ENCODE results near the gene ADCY5. TPM values are rescaled to one million over a fixed set of nuclear protein-coding genes. Genes with fewer than 3 reads are reported as not detected.

The ADCY5 gene
- total and polyA plus RNA-seq, 2 donors (not counting 1 experiment from before 2014, with no cell fraction given), result not detected

DNA sequence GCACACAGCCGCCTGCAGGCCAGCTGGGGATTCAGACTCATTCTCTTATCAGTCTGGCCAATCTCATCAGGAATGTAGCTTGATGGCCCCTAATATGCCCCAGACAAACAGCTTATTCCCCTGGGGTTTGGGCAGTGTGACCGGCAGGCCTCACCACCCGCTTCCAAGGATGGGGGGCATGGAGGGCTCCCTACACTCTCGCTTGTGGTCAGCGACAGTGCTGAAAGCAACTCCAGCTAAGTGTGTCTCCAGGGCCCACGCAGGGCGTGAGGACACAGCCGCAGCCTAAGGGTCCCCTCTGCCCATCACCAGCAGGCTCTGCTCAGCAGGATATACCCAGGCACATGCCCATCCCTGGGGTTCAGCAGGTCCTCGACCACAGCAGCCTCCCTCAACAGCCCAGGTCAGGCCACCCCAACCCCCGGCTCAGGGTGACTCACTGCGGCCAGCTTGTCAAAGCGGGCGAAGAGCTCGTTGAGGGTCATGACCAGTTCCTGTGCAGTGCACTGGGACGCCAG is 116.7 kb downstream of the ADCY5 start:
- no peak for ATAC-seq (ENCODE audit: low read depth)
- no peak for TF ChIP-seq EZH2 (IDR thresholded peaks at IDR 0.05; ENCODE audit: borderline replicate concordance, insufficient read depth, low read depth, low read length, poor library complexity, severe bottlenecking)

DNA sequence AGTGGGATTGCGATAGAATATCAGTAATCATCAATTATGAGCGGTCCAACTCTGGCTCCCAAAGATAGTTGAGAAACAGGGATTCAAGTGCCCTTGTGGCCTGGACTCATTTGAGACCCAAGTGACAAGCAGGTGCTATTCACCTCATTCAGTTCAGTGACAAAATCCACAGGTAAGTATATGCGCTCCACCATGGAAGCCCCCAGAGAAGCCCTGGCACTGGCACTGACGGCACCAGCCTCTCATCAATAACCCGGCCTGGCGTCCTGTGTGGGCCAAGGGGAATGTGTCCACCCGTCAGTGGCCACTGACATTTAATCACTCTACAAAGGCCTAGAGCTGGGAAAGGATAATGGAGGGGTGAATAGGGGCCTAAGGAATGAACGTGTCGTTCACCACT is 117.2 kb downstream of the ADCY5 start:
- Histone ChIP-seq H4K20me1 (ENCODE audit: control insufficient read depth, insufficient read depth, low read length, poor library complexity, severe bottlenecking) (no peaks in the 10 kb centered on the region), H3K4me2 (replicated peaks; ENCODE audit: low read depth, low read length, poor library complexity, severe bottlenecking) (no peak overlapping the region), H3K79me2 (ENCODE audit: control insufficient read depth, insufficient read depth, low read length) (no peaks in the 10 kb centered on the region), H3K9ac (ENCODE audit: low read length) (no peak overlapping the region), H3K4me3 (ENCODE audit: control extremely low read depth in 1 of 5, extremely low read depth in 1 of 5, insufficient read depth in 1 of 5, low read depth in 2 of 5, low read length in 4 of 5) (no peak overlapping the region), H2AFZ (ENCODE audit: insufficient read depth, low read depth, low read length, poor library complexity, severe bottlenecking) (no peak overlapping the region), H3K9me3 (ENCODE audit: control extremely low read depth in 1 of 3, control insufficient read depth in 2 of 3, insufficient read depth in 1 of 3, low read length in 2 of 3) (peaks cover 0 to 7% (median 0%) of the 10 kb centered on the region in 3 donors), H3K27ac (ENCODE audit: low read length in 2 of 2) (no peak overlapping the region), H3K27me3 (replicated peaks in 1 of 4; ENCODE audit: control extremely low read depth in 1 of 4, control insufficient read depth in 3 of 4, insufficient read depth in 4 of 4, low read length in 3 of 4) (peaks cover 0 to 2% (median 0%) of the 10 kb centered on the region in 4 experiments), H3K4me1 (ENCODE audit: control insufficient read depth in 2 of 2, insufficient read depth in 2 of 2, low read length in 2 of 2) (no peaks in the 10 kb centered on the region), H3K36me3 (replicated peaks in 1 of 2; ENCODE audit: control extremely low read depth in 1 of 2, control insufficient read depth in 1 of 2, extremely low read depth in 1 of 2, insufficient read depth in 2 of 2, low read length in 1 of 2) (no peaks in the 10 kb centered on the region)
- Mint-ChIP-seq H3K27ac (no peak overlapping the region), H3K9me3 (ENCODE audit: insufficient read depth) (no peaks in the 10 kb centered on the region), H3K4me1 (no peaks in the 10 kb centered on the region), H3K27me3 (peaks cover 8% of the 10 kb centered on the region), H3K4me3 (no peak overlapping the region)
- ChIA-PET CTCF (interaction anchor here (1.2 to 4.5 kb wide), 3 partner anchors 20 to 392 kb away, joined by 3 to 36 read pairs (median 4); no protein-coding TSS in a partner anchor), POLR2A (no interaction called here)
- WGBS (ENCODE audit: insufficient coverage), result 97% methylated on average over 5 of the region's 9 CpGs
- no peak for TF ChIP-seq EZH2 (IDR thresholded peaks at IDR 0.05; ENCODE audit: borderline replicate concordance, insufficient read depth, low read depth, low read length, poor library complexity, severe bottlenecking)
- TF ChIP-seq, protein P1, sequence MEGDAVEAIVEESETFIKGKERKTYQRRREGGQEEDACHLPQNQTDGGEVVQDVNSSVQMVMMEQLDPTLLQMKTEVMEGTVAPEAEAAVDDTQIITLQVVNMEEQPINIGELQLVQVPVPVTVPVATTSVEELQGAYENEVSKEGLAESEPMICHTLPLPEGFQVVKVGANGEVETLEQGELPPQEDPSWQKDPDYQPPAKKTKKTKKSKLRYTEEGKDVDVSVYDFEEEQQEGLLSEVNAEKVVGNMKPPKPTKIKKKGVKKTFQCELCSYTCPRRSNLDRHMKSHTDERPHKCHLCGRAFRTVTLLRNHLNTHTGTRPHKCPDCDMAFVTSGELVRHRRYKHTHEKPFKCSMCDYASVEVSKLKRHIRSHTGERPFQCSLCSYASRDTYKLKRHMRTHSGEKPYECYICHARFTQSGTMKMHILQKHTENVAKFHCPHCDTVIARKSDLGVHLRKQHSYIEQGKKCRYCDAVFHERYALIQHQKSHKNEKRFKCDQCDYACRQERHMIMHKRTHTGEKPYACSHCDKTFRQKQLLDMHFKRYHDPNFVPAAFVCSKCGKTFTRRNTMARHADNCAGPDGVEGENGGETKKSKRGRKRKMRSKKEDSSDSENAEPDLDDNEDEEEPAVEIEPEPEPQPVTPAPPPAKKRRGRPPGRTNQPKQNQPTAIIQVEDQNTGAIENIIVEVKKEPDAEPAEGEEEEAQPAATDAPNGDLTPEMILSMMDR (IDR thresholded peaks at IDR 0.05), result no peak
- intact Hi-C loops (cut with micrococcal nuclease), result no loop called here
- no peak for ATAC-seq (ENCODE audit: low read depth)
- no peak for DNase-seq

More for the DNA sequence above, 116.7 kb downstream of the ADCY5 start:
- Mint-ChIP-seq H3K27me3 (peaks cover 8% of the 10 kb centered on the region), H3K4me1 (no peaks in the 10 kb centered on the region), H3K9me3 (ENCODE audit: insufficient read depth) (no peaks in the 10 kb centered on the region), H3K4me3 (no peak overlapping the region), H3K27ac (no peak overlapping the region)
- no peaks in the 10 kb centered on the region for H3K36me3 ChIP-seq (replicated peaks in 1 of 2; ENCODE audit: control extremely low read depth in 1 of 2, control insufficient read depth in 1 of 2, extremely low read depth in 1 of 2, insufficient read depth in 2 of 2, low read length in 1 of 2)
- H3K27ac ChIP-seq (ENCODE audit: low read length in 2 of 2), result no peak overlapping the region
- CTCF ChIA-PET, result interaction anchor here (0.9 to 4.5 kb wide), 3 partner anchors 11 to 392 kb away, joined by 4 to 36 read pairs (median 4); no protein-coding TSS in a partner anchor
- no peaks in the 10 kb centered on the region for H4K20me1 ChIP-seq (ENCODE audit: control insufficient read depth, insufficient read depth, low read length, poor library complexity, severe bottlenecking)
- H2AFZ ChIP-seq (ENCODE audit: insufficient read depth, low read depth, low read length, poor library complexity, severe bottlenecking), result no peak overlapping the region
- POLR2A ChIA-PET, result no interaction called here
- H3K4me3 ChIP-seq (ENCODE audit: control extremely low read depth in 1 of 5, extremely low read depth in 1 of 5, insufficient read depth in 1 of 5, low read depth in 2 of 5, low read length in 4 of 5), result no peak overlapping the region
- no peaks in the 10 kb centered on the region for H3K4me1 ChIP-seq (ENCODE audit: control insufficient read depth in 2 of 2, insufficient read depth in 2 of 2, low read length in 2 of 2)
- no peaks in the 10 kb centered on the region for H3K79me2 ChIP-seq (ENCODE audit: control insufficient read depth, insufficient read depth, low read length)
- H3K9ac ChIP-seq (ENCODE audit: low read length), result no peak overlapping the region
- DNase-seq, result no peak
- peaks cover 0 to 7% (median 0%) of the 10 kb centered on the region in 3 donors for H3K9me3 ChIP-seq (ENCODE audit: control extremely low read depth in 1 of 3, control insufficient read depth in 2 of 3, insufficient read depth in 1 of 3, low read length in 2 of 3)
- WGBS (ENCODE audit: insufficient coverage), result 95% methylated on average over 15 of the region's 15 CpGs
- peaks cover 0 to 2% (median 0%) of the 10 kb centered on the region in 4 experiments for H3K27me3 ChIP-seq (replicated peaks in 1 of 4; ENCODE audit: control extremely low read depth in 1 of 4, control insufficient read depth in 3 of 4, insufficient read depth in 4 of 4, low read length in 3 of 4)
- H3K4me2 ChIP-seq (replicated peaks; ENCODE audit: low read depth, low read length, poor library complexity, severe bottlenecking), result no peak overlapping the region
- intact Hi-C loops (cut with micrococcal nuclease), result no loop called here
